Gastrocnemius medialis (tissue), 4 donors: ENCODE data around the gene SCRT2.

Experiments used
- POLR2A ChIP-seq, 2 donors: fragments of 450-650 bp; IDR thresholded peaks; one replicate each; pipeline ENCODE4 v1.6.1; 2017; ENCODE audit warnings: antibody characterized with exemption in 2 of 2, mild to moderate bottlenecking in 2 of 2, moderate library complexity in 2 of 2
- TF ChIP-seq, protein P1 (sequence below), 5 experiments: fragments of 450-650 bp in 3 of 5; fragments of 200-600 bp in 2 of 5; sonication (generic) in 2 of 5; IDR thresholded peaks in 4 of 5; conservative IDR thresholded peaks in 1 of 5; 1 replicate in 4 of 5; 2 replicates in 1 of 5; pipeline ENCODE4 v1.5.1; 2016 to 2019; ENCODE audit warnings: antibody characterized with exemption in 5 of 5, mild to moderate bottlenecking in 3 of 5, moderate library complexity in 3 of 5

DNA sequence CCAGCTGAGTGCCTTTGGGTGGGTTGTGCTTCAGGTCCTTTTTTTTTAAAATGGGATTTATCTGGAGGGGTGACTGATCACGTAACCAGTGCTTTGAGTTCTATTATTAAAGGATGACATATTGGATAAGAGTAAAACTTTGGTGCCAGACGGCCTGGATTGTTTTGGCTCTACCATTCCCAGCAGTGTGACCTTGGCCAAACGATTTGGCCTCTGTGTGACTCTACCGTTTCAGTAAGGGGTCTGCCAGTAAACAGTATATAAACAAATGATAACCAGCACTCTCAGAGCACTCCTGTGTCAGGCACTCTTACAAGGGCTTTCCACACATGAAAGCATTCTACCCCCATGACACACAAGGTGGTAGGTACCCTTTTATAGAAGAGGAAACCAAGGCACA lies 8.7 kb downstream of the SCRT2 start:
- TF ChIP-seq POLR2A (IDR thresholded peaks at IDR 0.05): no peak
- TF ChIP-seq, protein P1, sequence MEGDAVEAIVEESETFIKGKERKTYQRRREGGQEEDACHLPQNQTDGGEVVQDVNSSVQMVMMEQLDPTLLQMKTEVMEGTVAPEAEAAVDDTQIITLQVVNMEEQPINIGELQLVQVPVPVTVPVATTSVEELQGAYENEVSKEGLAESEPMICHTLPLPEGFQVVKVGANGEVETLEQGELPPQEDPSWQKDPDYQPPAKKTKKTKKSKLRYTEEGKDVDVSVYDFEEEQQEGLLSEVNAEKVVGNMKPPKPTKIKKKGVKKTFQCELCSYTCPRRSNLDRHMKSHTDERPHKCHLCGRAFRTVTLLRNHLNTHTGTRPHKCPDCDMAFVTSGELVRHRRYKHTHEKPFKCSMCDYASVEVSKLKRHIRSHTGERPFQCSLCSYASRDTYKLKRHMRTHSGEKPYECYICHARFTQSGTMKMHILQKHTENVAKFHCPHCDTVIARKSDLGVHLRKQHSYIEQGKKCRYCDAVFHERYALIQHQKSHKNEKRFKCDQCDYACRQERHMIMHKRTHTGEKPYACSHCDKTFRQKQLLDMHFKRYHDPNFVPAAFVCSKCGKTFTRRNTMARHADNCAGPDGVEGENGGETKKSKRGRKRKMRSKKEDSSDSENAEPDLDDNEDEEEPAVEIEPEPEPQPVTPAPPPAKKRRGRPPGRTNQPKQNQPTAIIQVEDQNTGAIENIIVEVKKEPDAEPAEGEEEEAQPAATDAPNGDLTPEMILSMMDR (IDR thresholded peaks at IDR 0.05 in 4 of 5, conservative IDR thresholded peaks at IDR 0.05 in 1 of 5): no peak
